DOHH2 (cell line): ENCODE data around the gene RPS27.

Experiments
- H3F3A ChIP-seq: fragments of 200-600 bp; sonication (generic), shearing (Covaris generic); 2 replicates; pipeline ENCODE4 v1.6.0; 2016; ENCODE audit warnings: antibody characterized with exemption, mild to moderate bottlenecking; ENCODE audit not compliant: control insufficient read depth, insufficient read depth
- H3K27ac ChIP-seq: fragments of 200-600 bp; sonication (generic); 2 replicates; pipeline ENCODE4 v1.5.1; 2014; ENCODE audit warnings: low read depth, mild to moderate bottlenecking, low read length, moderate library complexity
- H3K27me3 ChIP-seq: fragments of 200-600 bp; sonication (generic); 2 replicates; pipeline ENCODE4 v1.6.1; 2014; ENCODE audit warnings: mild to moderate bottlenecking, low read length, mixed read lengths; ENCODE audit not compliant: control insufficient read depth
- H3K36me3 ChIP-seq: fragments of 200-600 bp; sonication (generic); 2 replicates; pipeline ENCODE4 v1.6.1; 2014; ENCODE audit warnings: mild to moderate bottlenecking, low read length, moderate library complexity, mixed read lengths; ENCODE audit not compliant: control insufficient read depth
- H3K4me1 ChIP-seq: fragments of 200-600 bp; sonication (generic); 2 replicates; pipeline ENCODE4 v1.6.1; 2014; ENCODE audit warnings: mild to moderate bottlenecking, low read length, mixed read lengths; ENCODE audit not compliant: control insufficient read depth
- H3K4me2 ChIP-seq: fragments of 200-600 bp; sonication (generic); 2 replicates; pipeline ENCODE4 v1.6.0; 2014; ENCODE audit warnings: mild to moderate bottlenecking, low read length, moderate library complexity
- H3K4me3 ChIP-seq: fragments of 200-600 bp; sonication (generic); 2 replicates; pipeline ENCODE4 v1.5.1; 2014; ENCODE audit warnings: mild to moderate bottlenecking, low read length, mixed read lengths
- H3K79me2 ChIP-seq: fragments of 200-600 bp; sonication (generic); 2 replicates; pipeline ENCODE4 v1.6.1; 2014; ENCODE audit warnings: mild to moderate bottlenecking, low read length, mixed read lengths; ENCODE audit not compliant: control insufficient read depth
- H3K9me2 ChIP-seq: fragments of 200-600 bp; sonication (generic); replicated peaks from 2 replicates; pipeline ENCODE4 v1.6.1; 2014; ENCODE audit warnings: mild to moderate bottlenecking, low read length, mixed read lengths; ENCODE audit not compliant: control insufficient read depth
- H3K9me3 ChIP-seq: fragments of 200-600 bp; sonication (generic); 2 replicates; pipeline ENCODE4 v1.6.1; 2014; ENCODE audit warnings: antibody characterized with exemption, low read length, mixed read lengths; ENCODE audit not compliant: control insufficient read depth, insufficient read depth
- H4K20me1 ChIP-seq: fragments of 200-600 bp; sonication (generic); 2 replicates; pipeline ENCODE4 v1.6.0; 2014; ENCODE audit warnings: low read depth, mild to moderate bottlenecking, antibody characterized with exemption, low read length, moderate library complexity; ENCODE audit not compliant: control insufficient read depth, insufficient read depth
- EZH2phosphoT487 ChIP-seq: fragments of 200-600 bp; sonication (generic); IDR thresholded peaks from 2 replicates; pipeline ENCODE4 v1.6.1; 2017; ENCODE audit warnings: borderline replicate concordance, mild to moderate bottlenecking, antibody characterized with exemption, low read length, moderate library complexity, mixed read lengths
- TF ChIP-seq, protein P1 (sequence below): fragments of 200-600 bp; sonication (generic); IDR thresholded peaks from one replicate; pipeline ENCODE4 v1.5.1; 2014; ENCODE audit warnings: antibody characterized with exemption, mild to moderate bottlenecking, low read depth, low read length; ENCODE audit not compliant: poor library complexity, severe bottlenecking

Gene RPS27

DNA sequence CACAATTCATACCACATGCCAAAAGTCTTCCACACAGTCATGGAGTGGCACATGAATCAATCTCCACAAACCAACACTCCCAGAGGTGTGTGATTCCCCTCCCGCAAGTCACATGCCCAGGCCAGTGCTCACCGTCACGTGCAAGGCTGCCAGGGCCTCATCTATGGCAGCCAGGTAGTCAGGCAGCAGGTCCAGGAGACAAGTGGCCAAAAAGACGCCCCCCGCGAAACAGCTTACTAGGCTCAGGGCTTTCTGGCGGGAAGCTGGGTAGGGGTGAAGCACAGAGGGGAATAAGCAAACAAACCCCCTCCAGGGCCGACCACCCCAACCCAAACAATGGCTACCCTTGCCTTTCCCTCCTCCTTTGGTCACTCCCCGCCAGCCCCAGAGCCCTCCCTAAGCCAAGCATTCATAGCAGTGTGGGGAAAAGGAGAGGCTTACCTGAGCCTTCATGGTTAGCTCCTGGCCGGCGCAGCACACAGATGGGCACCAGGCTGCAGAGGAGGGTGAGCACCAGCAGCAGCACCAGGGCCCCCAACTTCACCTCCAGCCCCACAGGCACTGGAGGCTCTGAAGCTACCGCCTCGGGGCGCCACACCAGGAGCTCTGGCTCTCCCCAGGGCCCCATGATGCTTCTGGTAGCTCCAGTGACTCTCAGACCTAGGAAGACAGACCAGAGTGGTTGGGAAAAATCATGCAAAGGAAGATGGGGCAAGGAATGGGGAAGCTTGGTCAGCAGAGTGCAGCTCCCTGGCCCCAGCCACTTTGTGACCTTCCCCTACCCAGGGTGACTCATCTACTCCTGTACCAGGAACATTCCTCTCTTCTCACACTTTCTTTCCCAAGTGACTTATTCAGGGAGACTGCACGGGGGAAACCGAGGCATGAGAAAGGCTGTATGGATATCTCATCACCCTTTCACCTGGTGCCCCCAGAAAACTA is 28.2 kb upstream of the RPS27 start:
- peaks cover 64% of the 10 kb centered on the region for H3K79me2 ChIP-seq
- no peaks in the 10 kb centered on the region for H3K9me3 ChIP-seq
- H3K9me2 ChIP-seq, result no peaks in the 10 kb centered on the region
- no peaks in the 10 kb centered on the region for H4K20me1 ChIP-seq
- peaks cover 14% of the 10 kb centered on the region for H3F3A ChIP-seq
- peak overlapping the region; percentile 59 for H3K27ac ChIP-seq
- peaks cover 52% of the 10 kb centered on the region for H3K4me1 ChIP-seq
- peaks cover 54% of the 10 kb centered on the region for H3K36me3 ChIP-seq
- no peaks in the 10 kb centered on the region for H3K27me3 ChIP-seq
- peak overlapping the region; percentile 84 for H3K4me3 ChIP-seq
- TF ChIP-seq, protein P1, sequence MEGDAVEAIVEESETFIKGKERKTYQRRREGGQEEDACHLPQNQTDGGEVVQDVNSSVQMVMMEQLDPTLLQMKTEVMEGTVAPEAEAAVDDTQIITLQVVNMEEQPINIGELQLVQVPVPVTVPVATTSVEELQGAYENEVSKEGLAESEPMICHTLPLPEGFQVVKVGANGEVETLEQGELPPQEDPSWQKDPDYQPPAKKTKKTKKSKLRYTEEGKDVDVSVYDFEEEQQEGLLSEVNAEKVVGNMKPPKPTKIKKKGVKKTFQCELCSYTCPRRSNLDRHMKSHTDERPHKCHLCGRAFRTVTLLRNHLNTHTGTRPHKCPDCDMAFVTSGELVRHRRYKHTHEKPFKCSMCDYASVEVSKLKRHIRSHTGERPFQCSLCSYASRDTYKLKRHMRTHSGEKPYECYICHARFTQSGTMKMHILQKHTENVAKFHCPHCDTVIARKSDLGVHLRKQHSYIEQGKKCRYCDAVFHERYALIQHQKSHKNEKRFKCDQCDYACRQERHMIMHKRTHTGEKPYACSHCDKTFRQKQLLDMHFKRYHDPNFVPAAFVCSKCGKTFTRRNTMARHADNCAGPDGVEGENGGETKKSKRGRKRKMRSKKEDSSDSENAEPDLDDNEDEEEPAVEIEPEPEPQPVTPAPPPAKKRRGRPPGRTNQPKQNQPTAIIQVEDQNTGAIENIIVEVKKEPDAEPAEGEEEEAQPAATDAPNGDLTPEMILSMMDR, result no peak
- no peak for TF ChIP-seq EZH2phosphoT487
- peak overlapping the region; percentile 83 for H3K4me2 ChIP-seq

GRCh38 chr1:153963030-153963849 is 27.3 kb upstream of the RPS27 start, which contains the start of gene SLC39A1:
TSS of gene SLC39A1 (minus strand) at chr1:153963537. CDS start at chr1:153962715, 822 bp downstream.
- H3K27me3 ChIP-seq, result no peaks in the 10 kb centered on the region
- peak within 1 kb of the TSS; percentile 83 for H3K4me2 ChIP-seq
- H3K27ac ChIP-seq, result peak within 1 kb of the TSS; percentile 59
- no peak for TF ChIP-seq EZH2phosphoT487
- TF ChIP-seq, protein P1, result no peak
- H3K9me2 ChIP-seq, result no peaks in the 10 kb centered on the region
- H4K20me1 ChIP-seq, result no peaks in the 10 kb centered on the region
- H3K9me3 ChIP-seq, result no peaks in the 10 kb centered on the region
- peaks cover 52% of the 10 kb centered on the region for H3K4me1 ChIP-seq
- H3K79me2 ChIP-seq, result peaks cover 60% of the 10 kb centered on the region
- H3K36me3 ChIP-seq, result peaks cover 45% of the 10 kb centered on the region
- peak within 1 kb of the TSS; percentile 84 for H3K4me3 ChIP-seq
- H3F3A ChIP-seq, result peaks cover 14% of the 10 kb centered on the region

- Histone ChIP-seq H3F3A (peaks cover 14% of the 10 kb centered on the region), H3K36me3 (peaks cover 43% of the 10 kb centered on the region), H3K9me2 (no peaks in the 10 kb centered on the region), H3K4me2 (peak overlapping the region; percentile 83), H3K4me3 (peak overlapping the region; percentile 84), H3K79me2 (peaks cover 65% of the 10 kb centered on the region), H4K20me1 (no peaks in the 10 kb centered on the region), H3K27me3 (no peaks in the 10 kb centered on the region), H3K4me1 (peaks cover 54% of the 10 kb centered on the region), H3K27ac (peak overlapping the region; percentile 59), H3K9me3 (no peaks in the 10 kb centered on the region)
- TF ChIP-seq, protein P1, result no peak
These were observed 26.7 kb upstream of the RPS27 start for GRCh38 chr1:153963850-153964331.
